HG02943 (cell line): Measurements from ENCODE around the gene TOGARAM1.
A peak's percentile ranks its signal among the peaks of the same experiment; 100 is the strongest.

ENCODE experiments used
- ATAC-seq: cut with Tn5 transposase; IDR thresholded peaks from one replicate; pipeline ENCODE4 v1.9.1; 2021; ENCODE audit warnings: mild to moderate bottlenecking, low read depth, moderate library complexity; ENCODE audit not compliant: unreplicated experiment

The TOGARAM1 gene, protein sequence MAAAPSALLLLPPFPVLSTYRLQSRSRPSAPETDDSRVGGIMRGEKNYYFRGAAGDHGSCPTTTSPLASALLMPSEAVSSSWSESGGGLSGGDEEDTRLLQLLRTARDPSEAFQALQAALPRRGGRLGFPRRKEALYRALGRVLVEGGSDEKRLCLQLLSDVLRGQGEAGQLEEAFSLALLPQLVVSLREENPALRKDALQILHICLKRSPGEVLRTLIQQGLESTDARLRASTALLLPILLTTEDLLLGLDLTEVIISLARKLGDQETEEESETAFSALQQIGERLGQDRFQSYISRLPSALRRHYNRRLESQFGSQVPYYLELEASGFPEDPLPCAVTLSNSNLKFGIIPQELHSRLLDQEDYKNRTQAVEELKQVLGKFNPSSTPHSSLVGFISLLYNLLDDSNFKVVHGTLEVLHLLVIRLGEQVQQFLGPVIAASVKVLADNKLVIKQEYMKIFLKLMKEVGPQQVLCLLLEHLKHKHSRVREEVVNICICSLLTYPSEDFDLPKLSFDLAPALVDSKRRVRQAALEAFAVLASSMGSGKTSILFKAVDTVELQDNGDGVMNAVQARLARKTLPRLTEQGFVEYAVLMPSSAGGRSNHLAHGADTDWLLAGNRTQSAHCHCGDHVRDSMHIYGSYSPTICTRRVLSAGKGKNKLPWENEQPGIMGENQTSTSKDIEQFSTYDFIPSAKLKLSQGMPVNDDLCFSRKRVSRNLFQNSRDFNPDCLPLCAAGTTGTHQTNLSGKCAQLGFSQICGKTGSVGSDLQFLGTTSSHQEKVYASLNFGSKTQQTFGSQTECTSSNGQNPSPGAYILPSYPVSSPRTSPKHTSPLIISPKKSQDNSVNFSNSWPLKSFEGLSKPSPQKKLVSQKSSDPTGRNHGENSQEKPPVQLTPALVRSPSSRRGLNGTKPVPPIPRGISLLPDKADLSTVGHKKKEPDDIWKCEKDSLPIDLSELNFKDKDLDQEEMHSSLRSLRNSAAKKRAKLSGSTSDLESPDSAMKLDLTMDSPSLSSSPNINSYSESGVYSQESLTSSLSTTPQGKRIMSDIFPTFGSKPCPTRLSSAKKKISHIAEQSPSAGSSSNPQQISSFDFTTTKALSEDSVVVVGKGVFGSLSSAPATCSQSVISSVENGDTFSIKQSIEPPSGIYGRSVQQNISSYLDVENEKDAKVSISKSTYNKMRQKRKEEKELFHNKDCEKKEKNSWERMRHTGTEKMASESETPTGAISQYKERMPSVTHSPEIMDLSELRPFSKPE (N-terminal part only)

GRCh38 chr14:44961554-44962333, at the start of gene TOGARAM1, which contains the start of gene KLHL28:
TSS of gene TOGARAM1 (plus strand) at chr14:44962190. CDS start at chr14:44962422, 232 bp downstream.
TSS of gene KLHL28 (minus strand) at chr14:44961947. CDS start at chr14:44945928, 16,019 bp downstream.
- peak; percentile 91 for ATAC-seq

GRCh38 chr14:44914849-44915248, 47.1 kb upstream of the TOGARAM1 start:
- ATAC-seq: no peak

DNA sequence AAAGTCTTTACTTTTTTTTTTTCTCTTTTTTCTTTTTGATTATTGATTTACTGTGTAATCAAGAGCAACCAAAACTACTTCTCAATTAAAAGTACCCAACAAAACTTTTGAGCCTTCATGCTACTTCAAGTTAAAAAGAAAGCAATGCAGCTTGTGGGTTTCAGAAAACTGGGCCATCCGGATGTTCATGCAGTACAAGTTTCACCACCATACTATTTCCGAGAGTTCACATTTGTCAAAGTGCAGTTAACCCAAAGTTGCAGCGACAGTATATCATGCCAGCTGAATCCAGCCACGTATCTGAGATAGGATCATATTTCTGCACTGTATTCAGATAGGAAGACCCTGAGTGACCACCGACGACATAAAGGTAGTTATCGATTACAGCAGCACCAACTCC, 33.2 kb upstream of the TOGARAM1 start:
- no peak for ATAC-seq

- ATAC-seq: no peak
These were observed 26.8 kb upstream of the TOGARAM1 start for GRCh38 chr14:44935155-44935554.

- ATAC-seq: no peak
These were observed 24.4 kb upstream of the TOGARAM1 start for GRCh38 chr14:44937547-44937946.

- ATAC-seq: no peak
These were observed 21.8 kb upstream of the TOGARAM1 start for GRCh38 chr14:44940211-44940610.

DNA sequence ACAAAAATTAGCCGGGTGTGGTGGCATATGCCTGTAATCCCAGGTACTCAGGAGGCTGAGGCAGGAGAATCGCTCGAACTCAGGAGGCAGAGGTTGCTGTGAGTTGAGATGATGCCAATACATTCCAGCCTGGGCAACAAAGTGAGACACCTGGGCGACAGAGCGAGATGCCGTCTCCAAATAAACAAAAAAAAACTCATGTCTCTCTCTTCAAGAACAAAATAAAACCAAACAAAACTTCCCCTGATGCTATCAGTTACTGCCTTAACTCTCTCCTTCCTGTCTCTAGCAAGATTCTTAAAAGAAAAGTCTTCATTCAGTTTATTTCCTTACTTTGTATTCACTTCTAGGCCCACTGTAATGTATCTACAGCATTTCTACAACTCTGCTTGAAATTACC, 21.0 kb upstream of the TOGARAM1 start:
- ATAC-seq: no peak

- no peak for ATAC-seq
These were observed 20.4 kb upstream of the TOGARAM1 start for GRCh38 chr14:44941591-44941990.

GRCh38 chr14:44942436-44942835, 19.6 kb upstream of the TOGARAM1 start:
- ATAC-seq: no peak

DNA sequence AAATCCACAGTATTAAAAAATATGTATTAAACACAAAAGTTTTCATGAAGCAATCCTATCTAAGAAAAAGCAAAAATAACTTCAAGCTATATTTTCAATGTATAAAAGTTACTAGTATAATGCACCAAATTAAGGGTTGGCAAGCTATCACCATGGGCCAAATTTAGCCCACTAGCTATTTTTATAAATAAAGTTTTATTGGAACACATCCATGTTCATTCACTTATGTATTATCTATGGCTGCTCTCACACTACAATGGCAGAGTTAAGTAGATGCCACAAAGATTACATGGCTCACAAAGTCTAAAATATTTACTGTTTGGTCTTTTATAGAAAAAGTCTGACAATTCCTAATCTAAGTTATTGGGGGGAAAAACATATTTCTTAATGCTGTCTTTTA, 17.9 kb upstream of the TOGARAM1 start:
- no peak for ATAC-seq

- ATAC-seq: no peak
These were observed 16.7 kb upstream of the TOGARAM1 start for GRCh38 chr14:44945264-44945663.

GRCh38 chr14:44951051-44951450, 10.9 kb upstream of the TOGARAM1 start:
- ATAC-seq: no peak

DNA sequence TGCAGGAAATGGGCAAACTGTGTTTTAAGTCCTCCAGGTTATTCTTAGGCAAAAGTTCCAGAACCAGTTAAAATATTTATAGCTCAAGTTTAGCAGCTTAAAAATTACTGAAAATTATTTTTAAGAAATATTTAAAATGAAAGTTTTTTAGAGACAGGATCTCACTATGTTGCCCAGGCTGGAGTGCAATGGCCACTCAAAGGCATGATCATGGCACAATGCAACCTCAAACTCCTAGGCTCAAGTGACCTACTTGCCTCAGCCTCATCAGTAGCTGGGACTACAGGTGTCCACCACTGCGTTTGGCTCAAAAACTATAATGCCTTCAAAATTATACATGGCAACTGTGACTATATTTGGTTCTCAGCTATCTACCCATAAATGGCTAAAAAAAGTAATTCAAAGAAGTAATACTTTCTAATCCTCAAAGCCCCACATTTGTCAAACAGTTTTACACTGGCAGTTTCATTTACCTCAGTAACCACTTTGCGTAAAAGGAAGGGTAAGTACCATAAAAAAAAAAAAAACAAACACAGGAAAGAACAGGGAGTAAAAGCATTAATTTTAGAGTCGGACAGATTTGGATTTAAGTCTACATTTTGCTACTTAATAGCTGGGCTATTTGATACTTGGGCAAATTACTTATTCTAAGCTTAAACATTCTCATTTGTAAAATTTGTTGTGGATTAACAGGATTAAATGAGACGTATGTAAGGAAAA, 9.4 kb upstream of the TOGARAM1 start:
- ATAC-seq: no peak

DNA sequence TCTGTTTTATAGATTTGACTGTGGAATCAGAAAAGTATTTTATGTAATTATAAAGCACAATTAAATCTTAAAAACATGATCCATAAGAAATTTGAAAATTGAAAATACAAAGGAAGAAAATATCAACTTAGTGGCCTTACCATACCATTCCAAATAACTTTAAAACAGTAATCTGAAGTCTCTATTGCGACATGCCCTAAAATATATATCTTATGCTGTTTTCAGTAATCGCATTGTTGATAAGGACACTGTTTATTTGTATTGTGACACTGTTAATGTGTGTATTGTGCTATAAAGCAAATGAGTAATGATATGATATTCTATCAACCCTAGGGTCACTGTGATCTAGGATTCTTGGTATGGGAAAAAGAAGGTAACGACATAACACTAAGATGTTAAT, 7.2 kb upstream of the TOGARAM1 start:
- no peak for ATAC-seq

DNA sequence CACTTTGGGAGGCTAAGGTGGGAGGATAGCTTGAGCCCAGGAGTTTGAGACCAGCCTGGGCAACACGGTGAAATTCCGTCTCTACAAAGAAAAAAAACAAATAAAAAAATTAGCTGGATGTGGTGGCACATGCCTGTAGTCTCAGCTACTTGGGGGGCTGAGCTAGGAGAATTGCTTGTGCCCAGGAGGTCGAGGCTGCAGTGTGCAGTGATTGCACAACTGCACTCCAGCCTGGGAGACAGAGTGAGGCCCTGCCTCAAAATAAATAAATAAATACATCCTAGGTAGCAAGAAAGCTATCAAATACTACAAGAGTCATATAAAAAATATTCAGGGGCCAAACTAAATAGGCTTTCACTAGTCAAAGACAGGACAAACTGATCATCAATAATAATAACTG, 6.5 kb upstream of the TOGARAM1 start:
- no peak for ATAC-seq

DNA sequence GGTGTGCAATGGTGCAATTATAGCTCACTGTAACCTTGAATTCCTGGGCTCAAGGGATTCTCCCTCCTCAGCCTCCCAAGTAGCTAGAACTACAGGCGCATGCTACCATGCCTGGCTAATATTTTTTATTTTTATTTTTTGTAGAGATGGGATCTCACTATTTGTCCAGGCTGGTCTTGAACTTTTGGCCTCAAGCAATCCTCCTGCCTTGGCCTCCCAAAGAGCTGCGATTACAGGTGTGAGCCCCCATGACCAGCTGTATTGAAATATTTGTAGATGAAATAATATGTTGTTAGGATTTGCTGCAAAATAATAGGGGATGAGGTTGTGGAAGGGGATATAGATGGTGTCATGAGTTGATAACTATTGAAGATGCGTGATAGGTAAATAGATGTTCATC, 5.1 kb upstream of the TOGARAM1 start:
- no peak for ATAC-seq

DNA sequence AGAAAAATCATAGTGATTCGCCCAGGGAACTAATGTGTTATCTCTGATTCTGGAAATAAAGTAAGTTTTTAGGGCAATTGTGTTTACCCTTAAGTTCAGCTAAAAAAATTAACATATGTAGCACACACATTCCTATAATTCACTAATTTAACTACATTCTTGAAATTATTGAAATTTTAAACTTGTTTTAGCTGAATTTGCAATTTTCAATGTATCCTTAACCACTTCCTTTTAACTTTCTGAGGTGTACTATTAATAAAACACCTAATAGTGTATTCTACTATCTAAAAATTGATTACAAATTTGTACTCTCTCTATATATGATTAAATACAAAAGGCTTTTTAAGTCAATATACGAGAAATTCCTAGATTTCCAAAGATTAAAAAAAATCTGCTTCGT, 2.5 kb upstream of the TOGARAM1 start:
- ATAC-seq: no peak

DNA sequence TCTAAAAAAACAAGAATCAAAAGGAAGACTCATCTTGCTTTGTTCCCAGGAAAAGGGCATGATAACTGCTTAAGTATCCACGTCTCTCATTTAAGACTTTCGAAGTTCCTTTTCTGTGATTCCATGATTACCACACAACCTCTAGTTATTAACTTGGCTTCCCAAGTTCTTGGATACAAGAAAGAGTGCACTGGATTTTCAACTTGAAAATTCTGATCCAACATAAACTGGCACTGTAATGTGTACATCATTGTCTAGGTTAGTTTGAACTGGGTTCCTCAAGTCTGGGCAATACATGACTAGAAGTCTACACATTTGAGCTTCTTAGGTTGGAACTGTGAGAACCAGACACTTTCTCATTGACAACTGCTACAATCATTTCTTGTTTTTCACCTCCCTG, 1.8 kb upstream of the TOGARAM1 start:
- ATAC-seq: no peak

- no peak for ATAC-seq
These were observed 1.3 kb upstream of the TOGARAM1 start for GRCh38 chr14:44960646-44961045.
